Measurements from ENCODE around the gene SIAH3.

SIAH3 gene

GRCh38 chr13:45778882-45779281 lies 72.7 kb downstream of the SIAH3 start:
- TF ChIP-seq CTCF (conservative IDR thresholded peaks at IDR 0.05; ENCODE audit: low read depth, low read length) = no peak
- no peak overlapping the region for H3K4me3 ChIP-seq (ENCODE audit: low read depth, low read length)
- DNase-seq (ENCODE audit: low read depth) = no peak

GRCh38 chr13:45776748-45777147 lies 74.8 kb downstream of the SIAH3 start:
- no peak overlapping the region for H3K4me3 ChIP-seq (ENCODE audit: low read depth, low read length)
- no peak for TF ChIP-seq CTCF (conservative IDR thresholded peaks at IDR 0.05; ENCODE audit: low read depth, low read length)
- DNase-seq (ENCODE audit: low read depth) = no peak

- TF ChIP-seq CTCF (conservative IDR thresholded peaks at IDR 0.05; ENCODE audit: low read depth, low read length) = no peak
- no peak for DNase-seq (ENCODE audit: low read depth)
- no peak overlapping the region for H3K4me3 ChIP-seq (ENCODE audit: low read depth, low read length)
These were observed 76.1 kb downstream of the SIAH3 start for GRCh38 chr13:45775401-45775963.

- TF ChIP-seq CTCF (conservative IDR thresholded peaks at IDR 0.05; ENCODE audit: low read depth, low read length) = no peak
- no peak overlapping the region for H3K4me3 ChIP-seq (ENCODE audit: low read depth, low read length)
- no peak for DNase-seq (ENCODE audit: low read depth)
These were observed 77.6 kb downstream of the SIAH3 start for GRCh38 chr13:45773944-45774343.

- H3K4me3 ChIP-seq (ENCODE audit: low read depth, low read length) = no peak overlapping the region
- TF ChIP-seq CTCF (conservative IDR thresholded peaks at IDR 0.05; ENCODE audit: low read depth, low read length) = no peak
- DNase-seq (ENCODE audit: low read depth) = peak; percentile 8
These were observed 78.3 kb downstream of the SIAH3 start for GRCh38 chr13:45773236-45773635.

GRCh38 chr13:45770886-45771285 lies 80.7 kb downstream of the SIAH3 start:
- TF ChIP-seq CTCF (conservative IDR thresholded peaks at IDR 0.05; ENCODE audit: low read depth, low read length) = no peak

GRCh38 chr13:45768656-45769479 lies 82.7 kb downstream of the SIAH3 start:
- H3K4me3 ChIP-seq (ENCODE audit: low read depth, low read length) = no peak overlapping the region
- TF ChIP-seq CTCF (conservative IDR thresholded peaks at IDR 0.05; ENCODE audit: low read depth, low read length) = no peak

More at GRCh38 chr13:45770886-45771285, 80.7 kb downstream of the SIAH3 start:
- no peak overlapping the region for H3K4me3 ChIP-seq (ENCODE audit: low read depth, low read length)
- no peak for DNase-seq (ENCODE audit: low read depth)

More at GRCh38 chr13:45768656-45769479, 82.7 kb downstream of the SIAH3 start:
- DNase-seq (ENCODE audit: low read depth) = no peak
